Left lung (tissue), 10 donors: ENCODE measurements around the gene MMS19. TPM values are rescaled to one million over a fixed set of nuclear protein-coding genes. Genes with fewer than 3 reads are reported as not detected.

Experiments
- ATAC-seq: fragments of 200-7000 bp; cut with Tn5 transposase; one replicate; pipeline ENCODE4 v1.9.1; 2020; ENCODE audit warnings: moderate library complexity
- DNase-seq, 4 donors: peaks; one replicate each; pipeline ENCODE4 v3.0.0-alpha.2; 2013 to 2020
- H3K27ac ChIP-seq, 2 donors: fragments of 200-600 bp; sonication (generic) in 1 of 2; one replicate each; pipeline versions ENCODE4 v1.5.0 to v1.8.0; 2020 to 2021
- H3K27me3 ChIP-seq, 2 donors: fragments of 200-600 bp; sonication (generic) in 1 of 2; one replicate each; pipeline versions ENCODE4 v1.5.0 to v1.8.0; 2020 to 2021
- H3K36me3 ChIP-seq, 2 donors: fragments of 200-600 bp; sonication (generic) in 1 of 2; one replicate each; pipeline versions ENCODE4 v1.5.0 to v1.8.0; 2020 to 2021
- H3K4me1 ChIP-seq, 2 donors: fragments of 200-600 bp; one replicate each; pipeline ENCODE4 v1.8.0; 2021
- H3K4me3 ChIP-seq, 2 donors: fragments of 200-600 bp; sonication (generic) in 1 of 2; one replicate each; pipeline versions ENCODE4 v1.5.0 to v1.8.0; 2020 to 2021; ENCODE audit warnings: mild to moderate bottlenecking in 1 of 2
- H3K9me3 ChIP-seq, 2 donors: fragments of 200-600 bp; sonication (generic) in 1 of 2; one replicate each; pipeline versions ENCODE4 v1.5.0 to v1.8.0; 2020 to 2021
- intact Hi-C, 2 donors: fragments of 100-400 bp; cut with DNase I; formaldehyde crosslinking; loops; one replicate each; pipeline versions ENCODE4 v1.11.2 to v1.14.2; 2022
- polyA plus RNA-seq, 6 donors: library from polyadenylated mRNA; unstranded; fragments of 120-200 nt; gene quantifications; one replicate each; pipeline ENCODE4 v1.2.1, GENCODE V29; 2013; ENCODE audit not compliant: insufficient read length in 6 of 6
- total RNA-seq, 2 donors: library from RNA; stranded (reverse); fragmentation: NEBNext Ultra II Directional; extraction: Animal tissue kit (Norgen Biotek cat#: 25700); gene quantifications; one replicate each; pipeline ENCODE4 v1.2.1, GENCODE V29; 2021
- TF ChIP-seq, protein P1 (sequence below), 2 donors: fragments of 200-600 bp; sonication (generic) in 1 of 2; IDR thresholded peaks; one replicate each; pipeline versions ENCODE4 v1.5.0 to v1.8.0; 2021; ENCODE audit warnings: antibody characterized with exemption in 2 of 2
- donor health status: DM: no; HTN: yes; CAD: no.
- donor health status: DM: no; HTN: no; CAD: no.

The MMS19 gene
- total and polyA plus RNA-seq, 8 donors, result 60.1 to 113 (median 97.4) TPM

DNA sequence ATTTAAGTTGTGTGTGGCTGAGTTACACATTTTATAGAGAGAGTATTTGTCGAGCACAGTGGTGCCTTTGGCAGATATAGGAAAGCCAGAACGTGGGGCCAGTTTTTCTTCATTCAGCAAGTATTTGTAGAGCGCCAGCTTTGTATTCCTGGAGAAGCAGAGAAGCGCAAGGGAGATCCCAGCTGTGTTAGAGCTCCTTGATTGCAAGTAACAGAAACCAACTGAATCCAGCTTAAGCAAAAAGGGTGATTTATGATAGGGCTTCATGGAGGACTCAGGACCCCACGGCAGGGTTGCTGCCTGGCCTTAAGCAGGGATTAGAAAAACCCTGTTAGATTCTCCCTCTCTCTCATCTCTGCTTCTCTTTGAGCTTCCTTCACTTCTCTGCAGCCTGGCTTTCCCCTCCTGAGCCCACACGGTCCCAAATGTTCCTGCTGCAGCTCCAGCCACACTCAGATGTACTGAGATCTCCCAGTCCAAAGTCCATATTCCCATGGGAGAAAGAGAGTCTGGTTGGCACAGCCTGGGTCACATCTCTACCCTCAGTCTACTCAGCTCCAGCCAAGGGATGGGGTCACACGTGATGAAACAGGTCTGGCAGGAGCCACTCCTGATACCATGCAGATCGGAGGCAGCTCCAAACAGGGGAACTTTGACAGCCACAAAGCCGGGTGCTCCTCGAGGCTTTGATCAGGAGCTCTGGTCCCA, 17.2 kb upstream of the MMS19 start:
- TF ChIP-seq, protein P1, sequence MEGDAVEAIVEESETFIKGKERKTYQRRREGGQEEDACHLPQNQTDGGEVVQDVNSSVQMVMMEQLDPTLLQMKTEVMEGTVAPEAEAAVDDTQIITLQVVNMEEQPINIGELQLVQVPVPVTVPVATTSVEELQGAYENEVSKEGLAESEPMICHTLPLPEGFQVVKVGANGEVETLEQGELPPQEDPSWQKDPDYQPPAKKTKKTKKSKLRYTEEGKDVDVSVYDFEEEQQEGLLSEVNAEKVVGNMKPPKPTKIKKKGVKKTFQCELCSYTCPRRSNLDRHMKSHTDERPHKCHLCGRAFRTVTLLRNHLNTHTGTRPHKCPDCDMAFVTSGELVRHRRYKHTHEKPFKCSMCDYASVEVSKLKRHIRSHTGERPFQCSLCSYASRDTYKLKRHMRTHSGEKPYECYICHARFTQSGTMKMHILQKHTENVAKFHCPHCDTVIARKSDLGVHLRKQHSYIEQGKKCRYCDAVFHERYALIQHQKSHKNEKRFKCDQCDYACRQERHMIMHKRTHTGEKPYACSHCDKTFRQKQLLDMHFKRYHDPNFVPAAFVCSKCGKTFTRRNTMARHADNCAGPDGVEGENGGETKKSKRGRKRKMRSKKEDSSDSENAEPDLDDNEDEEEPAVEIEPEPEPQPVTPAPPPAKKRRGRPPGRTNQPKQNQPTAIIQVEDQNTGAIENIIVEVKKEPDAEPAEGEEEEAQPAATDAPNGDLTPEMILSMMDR (IDR thresholded peaks at IDR 0.05), result no peak
- no peaks in the 10 kb centered on the region for H3K9me3 ChIP-seq
- ATAC-seq, result no peak
- H3K4me3 ChIP-seq, result no peak overlapping the region
- H3K27ac ChIP-seq, result no peak overlapping the region
- H3K4me1 ChIP-seq, result peaks cover 22 to 31% of the 10 kb centered on the region in 2 donors
- intact Hi-C loops, result no loop called here
- H3K27me3 ChIP-seq, result no peaks in the 10 kb centered on the region
- H3K36me3 ChIP-seq, result no peaks in the 10 kb centered on the region
- no peak for DNase-seq

DNA sequence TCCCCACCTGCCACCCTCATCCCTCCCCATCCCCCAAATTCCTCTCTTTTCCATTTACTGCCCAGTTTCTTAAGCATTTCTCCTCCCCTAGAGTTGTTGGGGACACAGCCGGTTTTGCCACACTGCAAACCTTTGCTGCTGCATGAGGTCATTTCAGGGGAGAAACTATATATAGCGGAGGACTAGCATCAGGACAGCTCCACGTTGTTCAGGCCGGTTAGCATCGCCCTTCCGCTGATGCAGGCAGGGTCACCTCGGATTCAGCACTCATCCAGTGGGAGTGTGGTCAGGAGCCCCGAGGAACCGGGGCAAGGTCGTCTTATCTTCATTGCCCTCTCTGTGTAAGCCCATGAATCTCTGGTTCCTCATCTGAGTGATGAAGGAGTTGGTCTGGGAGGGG, 16.1 kb upstream of the MMS19 start:
- Histone ChIP-seq H3K36me3 (no peaks in the 10 kb centered on the region), H3K4me3 (no peak overlapping the region), H3K9me3 (no peaks in the 10 kb centered on the region), H3K4me1 (peaks cover 22 to 28% of the 10 kb centered on the region in 2 donors), H3K27me3 (no peaks in the 10 kb centered on the region), H3K27ac (no peak overlapping the region)
- TF ChIP-seq, protein P1 (IDR thresholded peaks at IDR 0.05), result no peak
- DNase-seq, result no peak
- intact Hi-C loops, result no loop called here
- ATAC-seq, result no peak

DNA sequence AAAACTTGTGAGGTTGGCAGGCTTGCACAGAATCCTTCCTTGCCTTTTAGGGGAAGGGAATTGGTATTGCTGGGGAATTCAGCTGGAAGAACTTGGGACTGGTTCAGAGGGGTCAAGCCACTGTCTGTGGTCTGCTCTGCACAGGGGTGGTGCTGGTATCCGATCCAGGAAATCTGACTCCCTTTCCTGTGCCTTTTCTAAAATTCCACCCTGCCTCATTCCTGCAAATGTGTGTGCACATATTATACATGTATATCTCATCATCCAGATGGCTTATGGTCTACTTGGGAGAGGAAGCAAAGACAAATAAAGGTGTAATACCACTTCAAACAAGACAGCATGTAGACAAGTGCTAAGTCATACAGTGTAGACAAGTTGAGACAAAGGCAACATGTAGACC, 14.8 kb upstream of the MMS19 start:
- H3K9me3 ChIP-seq, result no peaks in the 10 kb centered on the region
- TF ChIP-seq, protein P1 (IDR thresholded peaks at IDR 0.05), result no peak
- DNase-seq, result no peak
- intact Hi-C loops, result no loop called here
- no peak for ATAC-seq
- peaks cover 12 to 15% of the 10 kb centered on the region in 2 donors for H3K4me1 ChIP-seq
- no peaks in the 10 kb centered on the region for H3K36me3 ChIP-seq
- H3K27ac ChIP-seq, result no peak overlapping the region
- H3K4me3 ChIP-seq, result no peak overlapping the region
- no peaks in the 10 kb centered on the region for H3K27me3 ChIP-seq

DNA sequence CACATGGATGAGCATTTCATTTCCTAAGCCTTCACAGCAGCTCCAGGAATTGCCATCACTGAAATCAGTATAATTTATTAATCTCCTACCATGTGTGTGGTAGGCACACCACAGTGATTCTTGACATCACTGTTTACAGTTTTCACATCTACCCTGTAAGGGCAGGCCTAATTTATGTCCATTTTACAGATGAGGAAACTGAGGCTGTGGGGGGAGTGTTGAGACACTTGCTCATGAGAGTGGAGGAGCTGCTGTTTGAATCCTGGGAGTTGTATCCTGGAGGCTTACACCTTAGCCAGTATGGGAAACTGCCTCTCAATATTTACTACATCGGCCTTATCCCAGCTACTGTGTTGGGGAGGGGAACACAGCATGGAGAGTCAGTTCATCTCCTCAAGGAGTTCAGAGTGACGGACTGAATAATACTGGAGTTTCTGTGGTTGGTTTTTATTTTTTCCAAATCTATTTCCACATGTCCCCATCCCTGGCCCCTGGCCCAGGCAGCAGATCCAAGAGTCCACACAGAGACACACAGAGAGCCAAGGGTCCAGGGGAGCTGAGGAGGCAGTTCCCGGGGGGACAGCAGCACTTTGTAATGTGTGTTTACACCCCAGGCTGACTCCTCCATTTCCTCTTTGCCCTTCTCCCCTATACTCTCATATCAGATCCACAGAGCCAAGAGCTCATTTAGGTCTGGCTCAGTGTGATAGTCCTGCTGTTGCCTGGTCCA, 13.7 kb upstream of the MMS19 start:
- intact Hi-C loops, result no loop called here

DNA sequence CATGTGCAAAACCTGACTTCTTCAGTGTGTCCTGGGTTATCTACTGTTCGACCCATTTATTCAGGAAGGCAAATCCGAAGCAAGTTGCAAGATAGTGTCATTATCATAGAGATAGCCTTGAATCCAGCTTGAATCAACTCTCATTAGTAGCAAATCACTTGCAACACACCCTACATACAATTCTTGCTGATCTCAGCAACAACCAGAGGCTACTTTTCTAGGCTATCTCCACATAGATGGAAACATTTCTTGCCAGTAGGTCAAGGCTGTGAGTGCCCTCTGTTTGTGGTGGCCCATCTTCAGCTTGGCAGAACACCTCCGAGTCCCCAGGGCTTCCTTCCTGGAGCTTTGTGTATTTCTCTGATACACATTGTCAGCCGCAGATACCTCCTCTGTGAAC, 12.5 kb upstream of the MMS19 start:
- Histone ChIP-seq H3K4me1 (peaks cover 4 to 10% of the 10 kb centered on the region in 2 donors), H3K36me3 (no peaks in the 10 kb centered on the region), H3K27me3 (no peaks in the 10 kb centered on the region), H3K4me3 (no peak overlapping the region), H3K9me3 (no peaks in the 10 kb centered on the region), H3K27ac (no peak overlapping the region)
- no peak for DNase-seq
- TF ChIP-seq, protein P1 (IDR thresholded peaks at IDR 0.05), result no peak
- intact Hi-C loops, result no loop called here
- ATAC-seq, result no peak

More for the DNA sequence above, 13.7 kb upstream of the MMS19 start:
- Histone ChIP-seq H3K9me3 (no peaks in the 10 kb centered on the region), H3K27ac (no peak overlapping the region), H3K4me3 (no peak overlapping the region), H3K4me1 (peaks cover 3 to 4% of the 10 kb centered on the region in 2 donors), H3K36me3 (no peaks in the 10 kb centered on the region), H3K27me3 (no peaks in the 10 kb centered on the region)
- DNase-seq, result no peak
- TF ChIP-seq, protein P1 (IDR thresholded peaks at IDR 0.05), result no peak
- ATAC-seq, result no peak
